Measurements from ENCODE around the gene MPRIP.

- TF ChIP-seq REST (IDR thresholded peaks at IDR 0.05; ENCODE audit: insufficient read depth in 1 of 2, low read depth in 2 of 2, low read length in 2 of 2): no peak
- no peak for TF ChIP-seq TAF1 (IDR thresholded peaks at IDR 0.05; ENCODE audit: borderline replicate concordance, insufficient read depth, low read length)
- TF ChIP-seq POLR2AphosphoS5 (IDR thresholded peaks at IDR 0.05; ENCODE audit: low read depth, low read length): peak; percentile 71
- no peak; the same call in 1 of the 2 replicates for TF ChIP-seq SIN3A (IDR thresholded peaks at IDR 0.05; ENCODE audit: borderline replicate concordance, insufficient read depth, low read length)
These were observed 2.7 kb downstream of the MPRIP start for GRCh38 chr17:17044846-17045561.
